GM21786 (cell line): Measurements from ENCODE around the gene ARMC3.
"Not testable (repeated sequence)": the region's sequence is repeated elsewhere in the genome, so short reads cannot be mapped to it uniquely, and the experiment has no call there.

ENCODE experiments used
- ATAC-seq: cut with Tn5 transposase; IDR thresholded peaks from one replicate; pipeline ENCODE4 v1.9.1; 2021; ENCODE audit not compliant: unreplicated experiment

Gene ARMC3

GRCh38 chr10:23047201-23048050 lies 119.6 kb downstream of the ARMC3 start:
- no peak for ATAC-seq

- no peak for ATAC-seq
Observed at GRCh38 chr10:23048191-23048590, 120.3 kb downstream of the ARMC3 start.

- ATAC-seq: no peak
Observed at GRCh38 chr10:23051278-23051677, 123.4 kb downstream of the ARMC3 start.

GRCh38 chr10:23051855-23052331 lies 124.0 kb downstream of the ARMC3 start:
- ATAC-seq: no peak

- ATAC-seq: no peak
Observed at GRCh38 chr10:23053036-23053435, 125.2 kb downstream of the ARMC3 start.

- no peak for ATAC-seq
Observed at GRCh38 chr10:23055424-23056185, 127.8 kb downstream of the ARMC3 start.

GRCh38 chr10:23056186-23056579 lies 128.3 kb downstream of the ARMC3 start:
- no peak for ATAC-seq

- ATAC-seq: no peak
Observed at GRCh38 chr10:23058366-23058765, 130.5 kb downstream of the ARMC3 start.

- ATAC-seq: no peak
Observed at GRCh38 chr10:23060918-23061317, 133.1 kb downstream of the ARMC3 start.

- no peak for ATAC-seq
Observed at GRCh38 chr10:23063045-23063972, 135.5 kb downstream of the ARMC3 start.

- ATAC-seq: no peak
Observed at GRCh38 chr10:23063973-23064812, 136.3 kb downstream of the ARMC3 start.

GRCh38 chr10:23064813-23065114 lies 136.9 kb downstream of the ARMC3 start:
- ATAC-seq: not testable (repeated sequence)

GRCh38 chr10:23065181-23065948 lies 137.5 kb downstream of the ARMC3 start:
- ATAC-seq: no peak

- ATAC-seq: no peak
Observed at GRCh38 chr10:23067337-23067736, 139.5 kb downstream of the ARMC3 start.

GRCh38 chr10:23067939-23068775 lies 140.3 kb downstream of the ARMC3 start:
- ATAC-seq: peak; percentile 66

- no peak for ATAC-seq
Observed at GRCh38 chr10:23069019-23069815, 141.4 kb downstream of the ARMC3 start.

- not testable (repeated sequence) for ATAC-seq
Observed at GRCh38 chr10:23070092-23070912, 142.4 kb downstream of the ARMC3 start.
